HG02973 (cell line): ENCODE results near the gene NR1D1.
A peak's percentile ranks its signal among the peaks of the same experiment; 100 is the strongest.
"Not testable (repeated sequence)": the region's sequence is repeated elsewhere in the genome, so short reads cannot be mapped to it uniquely, and the experiment has no call there.

ENCODE experiments used
- ATAC-seq: cut with Tn5 transposase; IDR thresholded peaks from one replicate; pipeline ENCODE4 v1.9.1; 2021; ENCODE audit warnings: moderate library complexity; ENCODE audit not compliant: unreplicated experiment

NR1D1 gene

DNA sequence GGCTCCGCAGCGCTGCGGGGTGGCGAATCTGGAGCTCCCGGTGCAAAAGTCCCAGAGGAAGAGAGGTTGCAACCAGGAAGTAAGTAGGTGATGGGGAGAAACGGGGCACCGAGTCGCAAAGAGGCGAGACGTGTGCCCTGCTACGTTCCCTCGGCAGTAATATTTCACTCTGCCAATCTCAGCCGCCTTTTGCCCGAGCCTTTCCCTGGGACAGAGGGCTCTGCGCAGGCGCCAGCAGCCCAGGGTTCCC, at the start of gene NR1D1:
TSS of gene NR1D1 (minus strand) at position 171 of the 250 bp plus-strand sequence. CDS start 495 bp downstream, outside the sequence.
- ATAC-seq, result no peak

DNA sequence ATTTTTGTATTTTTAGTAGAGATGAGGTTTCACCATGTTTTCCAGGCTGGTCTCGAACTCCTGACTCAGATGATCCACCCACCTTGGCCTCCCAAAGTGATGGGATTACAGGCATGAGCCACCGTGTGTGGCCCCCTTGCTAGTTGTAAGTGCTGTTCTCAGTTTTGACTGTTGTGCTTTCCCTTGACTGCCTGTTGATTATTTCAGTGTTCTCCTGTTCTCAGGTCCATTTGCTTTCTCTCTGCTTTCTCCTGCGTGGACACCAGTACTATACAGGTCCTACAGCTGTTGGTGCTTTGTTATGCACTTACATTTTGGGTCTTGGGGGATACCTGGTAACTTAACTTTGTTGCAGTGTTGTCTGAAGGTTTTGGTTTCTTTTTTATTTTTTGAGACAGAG, 48.1 kb upstream of the NR1D1 start:
- no peak for ATAC-seq

DNA sequence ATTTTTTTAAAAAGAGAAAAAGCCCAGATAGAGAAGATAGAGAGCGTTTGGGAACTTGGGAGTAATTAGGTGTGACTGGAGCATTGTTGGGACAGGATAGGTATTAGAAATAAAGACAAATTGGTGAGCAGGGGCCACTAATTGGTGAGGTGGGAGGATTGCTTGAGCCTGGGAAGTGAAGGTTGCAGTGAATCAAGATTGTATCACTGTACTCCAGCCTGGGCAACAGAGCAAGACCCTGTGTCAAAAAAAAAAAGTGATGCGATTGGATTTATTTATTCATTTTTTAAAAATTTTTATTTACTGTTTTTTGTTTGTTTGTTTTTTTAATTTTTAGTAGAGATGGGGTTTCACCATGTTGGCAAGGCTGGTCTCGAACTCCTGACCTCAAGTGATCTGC, 45.1 kb upstream of the NR1D1 start:
- no peak for ATAC-seq

- not testable (repeated sequence) for ATAC-seq
Measured at GRCh38 chr17:40143166-40143565, 42.8 kb upstream of the NR1D1 start.

DNA sequence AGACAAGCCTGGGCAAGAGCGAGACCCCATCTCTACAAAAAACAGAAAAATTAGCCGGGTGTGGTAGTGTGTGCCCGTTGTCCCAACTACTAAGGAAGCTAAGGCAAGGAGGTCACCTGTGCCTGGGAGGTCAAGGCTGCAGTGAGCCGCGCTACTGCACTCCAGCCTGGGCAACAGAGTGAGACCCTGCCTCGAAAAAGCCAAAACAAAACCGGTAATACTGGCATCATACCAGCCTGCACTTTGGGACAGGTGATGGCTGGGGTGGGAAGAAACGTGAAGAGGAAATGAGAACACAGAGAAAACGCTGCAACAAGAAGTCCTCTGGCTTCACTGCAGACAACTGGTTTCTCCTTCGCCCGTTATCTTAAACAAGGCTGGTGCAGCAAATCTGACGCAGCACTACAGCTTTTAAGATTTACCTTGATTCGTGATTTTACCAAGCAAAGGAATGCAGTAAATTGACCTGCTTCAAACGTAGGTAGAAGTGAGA, 39.2 kb upstream of the NR1D1 start:
- ATAC-seq, result no peak

- ATAC-seq, result no peak
Measured at GRCh38 chr17:40135817-40136216, 35.4 kb upstream of the NR1D1 start.

GRCh38 chr17:40134184-40134583, 33.8 kb upstream of the NR1D1 start:
- no peak for ATAC-seq

- no peak for ATAC-seq
Measured at GRCh38 chr17:40130352-40131042, 30.1 kb upstream of the NR1D1 start.

DNA sequence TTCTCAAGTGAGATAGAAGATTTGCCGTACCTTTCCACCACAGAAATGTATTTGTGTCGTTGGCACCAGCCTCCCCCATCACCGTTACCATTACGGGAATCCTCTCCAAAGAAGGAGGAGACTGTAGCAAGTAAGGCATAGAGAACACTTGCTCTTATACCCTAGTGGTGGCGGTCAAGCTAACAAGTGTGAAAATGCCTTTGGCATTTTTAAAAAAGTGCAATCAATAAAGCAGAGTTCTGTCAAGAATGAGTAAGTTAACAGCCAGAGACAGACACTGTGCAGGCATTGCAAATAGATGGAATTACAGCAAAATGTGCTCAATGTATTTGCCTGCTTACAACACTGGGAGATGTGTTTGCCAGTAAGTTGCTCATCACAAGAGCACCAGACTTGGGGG, 29.1 kb upstream of the NR1D1 start:
- ATAC-seq, result no peak

DNA sequence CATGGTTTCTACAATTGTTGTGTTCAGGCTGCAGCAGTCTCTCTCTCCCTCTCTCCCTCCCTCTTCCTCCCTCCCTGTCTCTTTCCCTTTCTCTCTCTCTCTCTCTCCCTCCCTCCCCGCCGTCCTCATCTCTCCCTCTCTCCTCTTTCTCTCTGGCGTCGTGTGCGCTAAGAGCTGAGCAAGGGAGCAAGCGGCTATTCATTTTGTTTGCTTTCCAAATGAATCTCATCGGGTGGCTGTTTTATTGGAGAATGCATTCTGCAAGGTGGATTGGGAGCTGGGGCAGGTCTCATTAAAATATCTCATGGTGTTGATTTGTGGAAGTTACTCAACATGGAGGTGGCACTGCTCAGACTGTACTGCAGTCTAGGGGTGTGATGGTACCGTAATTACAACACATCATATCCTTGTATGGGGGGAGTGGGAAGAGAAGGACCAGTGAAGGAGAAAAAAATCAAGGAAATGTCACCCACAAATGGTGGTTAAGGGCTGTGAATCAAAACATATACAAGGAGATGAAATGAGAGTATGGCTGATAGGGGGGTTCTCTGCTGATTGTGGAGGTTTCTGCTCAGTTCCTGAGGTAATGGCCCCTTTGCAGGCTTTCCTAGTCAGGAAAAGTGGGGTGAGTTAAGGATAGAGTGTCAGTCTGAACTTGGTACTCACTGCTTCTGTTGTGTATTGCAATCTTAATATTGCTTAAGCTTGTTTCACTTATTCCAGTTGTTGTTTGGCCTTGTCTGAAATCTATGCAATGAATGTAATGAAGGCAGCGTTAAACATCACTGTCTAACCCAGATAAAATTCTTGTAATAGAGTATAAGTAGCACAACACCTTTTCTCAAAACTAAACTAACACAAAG, 24.1 kb upstream of the NR1D1 start:
- no peak for ATAC-seq

GRCh38 chr17:40123811-40124114, 23.4 kb upstream of the NR1D1 start:
- ATAC-seq, result no peak

- ATAC-seq, result no peak
Measured at GRCh38 chr17:40122999-40123810, 22.8 kb upstream of the NR1D1 start.

GRCh38 chr17:40122136-40122998, 22.0 kb upstream of the NR1D1 start:
- no peak for ATAC-seq

DNA sequence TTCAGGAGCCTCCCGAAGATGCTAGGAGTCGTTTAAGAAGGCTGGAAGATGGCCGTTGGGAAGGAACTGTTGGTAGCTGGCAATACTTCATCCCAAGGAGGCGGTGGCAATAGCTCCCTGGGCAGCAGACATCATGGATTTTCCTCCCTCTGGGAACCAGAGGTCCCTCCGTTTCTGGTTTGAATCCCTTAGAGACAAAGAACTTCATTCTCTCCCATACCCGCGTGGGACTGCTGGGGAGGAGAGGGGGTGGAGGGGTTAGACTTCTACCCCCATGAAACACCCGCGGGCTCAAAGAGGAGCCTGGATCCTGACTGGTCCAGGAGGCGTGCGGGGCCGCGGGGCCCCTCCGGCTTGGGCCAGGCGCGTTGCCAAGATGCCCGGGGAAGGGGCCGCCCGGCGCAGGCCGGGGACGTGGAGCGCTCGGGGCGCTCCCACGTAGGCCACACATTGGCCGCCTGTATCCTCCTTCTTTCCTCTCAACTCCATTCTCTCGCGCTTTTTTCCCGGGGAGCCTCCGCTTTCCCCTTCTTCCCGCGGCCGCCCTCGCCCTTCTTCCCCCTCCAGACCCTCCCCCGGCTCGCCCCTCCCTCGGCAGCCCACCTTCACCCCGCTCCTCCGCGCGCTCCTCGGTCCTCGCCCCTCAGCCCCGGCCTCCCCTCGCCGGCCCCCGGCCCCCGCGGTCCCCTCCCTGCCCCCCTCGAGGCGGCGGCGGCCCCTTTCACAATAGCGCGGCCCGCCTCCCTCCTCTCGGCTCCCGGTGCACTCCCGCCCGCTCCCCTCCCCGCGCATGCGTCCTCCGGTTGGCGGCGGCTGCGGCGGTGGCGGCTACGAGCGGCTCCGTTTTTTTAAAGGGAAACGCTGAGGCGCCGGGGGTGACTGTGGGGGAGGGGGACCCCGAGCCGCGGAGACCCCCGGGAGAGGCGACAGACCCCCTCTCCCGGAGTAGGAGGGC, 21.1 kb upstream of the NR1D1 start, which contains the start of gene MSL1:
TSS of gene MSL1 (plus strand) at position 791 of the 955 bp plus-strand sequence. CDS start 642 bp downstream, outside the sequence.
- peak; percentile 44 for ATAC-seq

GRCh38 chr17:40115101-40115436, 14.7 kb upstream of the NR1D1 start:
- ATAC-seq, result no peak

DNA sequence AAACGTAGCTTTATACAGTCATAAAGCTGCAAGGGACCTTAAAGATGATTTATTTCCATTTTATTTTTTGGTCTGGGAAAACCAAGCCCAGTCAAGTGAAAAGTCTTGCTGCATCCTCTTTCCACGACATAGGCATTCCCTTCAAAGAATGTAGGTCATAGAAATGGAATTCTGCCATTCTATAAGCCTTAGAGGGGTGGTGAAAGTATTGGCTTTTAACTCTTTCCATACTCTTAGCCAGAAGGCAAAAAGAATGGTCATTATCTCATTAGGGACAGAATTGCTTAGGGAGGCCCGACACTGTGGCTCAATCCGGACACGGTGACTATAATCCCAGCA, 13.5 kb upstream of the NR1D1 start:
- ATAC-seq, result no peak

DNA sequence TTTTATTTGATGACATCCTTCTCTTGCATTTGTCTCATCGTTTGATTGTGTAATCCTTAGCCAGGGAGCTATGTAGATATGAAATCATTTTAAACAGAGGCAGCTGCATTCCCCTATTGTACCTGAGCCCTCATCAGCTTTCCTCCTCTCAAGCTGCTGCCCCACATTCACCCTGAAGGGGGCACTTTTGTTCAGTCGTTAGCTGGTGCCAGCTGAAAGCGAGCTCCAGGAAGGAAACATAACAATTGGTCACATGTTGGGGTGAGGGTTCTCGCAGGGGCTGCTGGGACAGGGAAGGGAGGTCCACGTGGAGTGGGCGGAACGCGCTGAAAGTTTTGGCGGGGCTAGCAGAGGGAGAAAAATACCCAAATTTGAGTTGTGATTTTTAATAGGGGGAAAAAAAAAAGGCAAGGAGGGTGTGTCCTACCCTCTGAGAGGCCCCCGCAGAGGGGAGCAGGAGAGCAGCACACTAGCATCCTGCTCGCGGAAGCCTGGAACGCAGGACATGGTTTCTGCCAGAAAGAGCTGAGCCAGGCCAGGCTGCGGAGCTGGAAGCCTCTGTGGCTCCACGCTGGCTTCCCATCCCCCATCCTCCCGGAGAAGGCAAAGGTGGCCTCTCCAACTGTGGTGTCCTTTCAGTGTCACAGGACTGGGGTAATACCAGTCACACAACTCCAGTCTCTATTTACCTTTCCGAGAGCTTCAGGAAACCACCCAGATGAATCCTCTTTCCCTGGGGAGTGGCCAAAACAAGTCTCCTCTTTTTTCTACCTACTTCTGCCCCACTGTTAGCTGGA, 12.9 kb upstream of the NR1D1 start:
- peak; percentile 66 for ATAC-seq

- ATAC-seq, result no peak
Measured at GRCh38 chr17:40112718-40113109, 12.3 kb upstream of the NR1D1 start.

DNA sequence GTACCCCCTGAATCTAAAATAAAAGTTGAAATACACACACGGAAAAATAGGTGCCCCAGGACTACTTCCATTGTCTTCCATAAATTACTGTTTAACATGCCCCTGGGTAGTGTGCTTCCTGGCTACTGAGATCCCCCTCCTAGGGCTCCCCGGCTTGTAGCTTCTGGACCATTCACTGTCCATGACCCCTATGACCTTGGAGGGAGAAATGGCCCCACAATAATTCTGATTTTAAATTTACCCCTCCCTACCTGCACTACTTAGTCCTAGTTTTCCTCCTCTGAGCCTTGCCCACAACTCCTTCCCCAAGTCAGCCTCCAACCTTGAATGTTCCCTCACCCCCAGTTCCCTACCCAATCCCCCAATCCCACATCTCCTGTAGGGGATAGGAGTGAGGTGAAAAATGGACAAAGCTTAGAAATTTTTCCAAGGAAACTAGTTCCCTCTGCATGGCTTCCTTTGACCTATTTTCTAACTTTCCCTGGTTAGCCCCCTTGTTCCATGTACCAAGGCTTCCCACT, 11.9 kb upstream of the NR1D1 start:
- ATAC-seq, result no peak
